Prostate gland (tissue), 2 donors: ENCODE results near the gene PSMC6.

Experiments used
- POLR2A ChIP-seq: fragments of 450-650 bp; IDR thresholded peaks from one replicate; pipeline ENCODE4 v1.6.1; 2016; ENCODE audit warnings: antibody characterized with exemption, mild to moderate bottlenecking
- POLR2AphosphoS5 ChIP-seq: sonication (generic); formaldehyde crosslinking; IDR thresholded peaks from one replicate; pipeline ENCODE4 v1.6.1; 2017; ENCODE audit warnings: antibody characterized with exemption
- TF ChIP-seq, protein P1 (sequence below), 4 experiments: fragments of 200-600 bp in 2 of 4; fragments of 450-650 bp in 2 of 4; sonication (generic) in 2 of 4; IDR thresholded peaks; 1 replicate in 3 of 4; 2 replicates in 1 of 4; pipeline ENCODE4 v1.5.1; 2016 to 2019; ENCODE audit warnings: antibody characterized with exemption in 4 of 4, mild to moderate bottlenecking in 2 of 4, moderate library complexity in 2 of 4

DNA sequence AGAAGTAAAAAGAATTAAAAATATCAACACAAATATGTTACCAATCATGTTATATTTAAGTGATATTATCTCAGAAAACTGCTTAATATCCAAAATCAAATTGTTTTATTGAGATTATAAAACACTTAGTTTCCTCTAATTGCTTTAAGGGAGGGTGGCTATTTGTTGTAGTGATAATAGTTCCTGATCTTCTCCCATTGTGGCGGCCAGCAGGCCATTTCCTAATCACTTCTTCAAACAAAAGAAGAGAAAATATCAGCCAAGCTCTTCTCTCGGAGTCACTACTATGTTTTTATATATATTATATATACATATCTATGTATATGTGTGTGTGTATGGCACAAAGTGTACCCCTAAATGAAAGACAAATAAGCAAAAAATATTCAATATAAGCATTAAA lies 43.1 kb upstream of the PSMC6 start:
- TF ChIP-seq, protein P1, sequence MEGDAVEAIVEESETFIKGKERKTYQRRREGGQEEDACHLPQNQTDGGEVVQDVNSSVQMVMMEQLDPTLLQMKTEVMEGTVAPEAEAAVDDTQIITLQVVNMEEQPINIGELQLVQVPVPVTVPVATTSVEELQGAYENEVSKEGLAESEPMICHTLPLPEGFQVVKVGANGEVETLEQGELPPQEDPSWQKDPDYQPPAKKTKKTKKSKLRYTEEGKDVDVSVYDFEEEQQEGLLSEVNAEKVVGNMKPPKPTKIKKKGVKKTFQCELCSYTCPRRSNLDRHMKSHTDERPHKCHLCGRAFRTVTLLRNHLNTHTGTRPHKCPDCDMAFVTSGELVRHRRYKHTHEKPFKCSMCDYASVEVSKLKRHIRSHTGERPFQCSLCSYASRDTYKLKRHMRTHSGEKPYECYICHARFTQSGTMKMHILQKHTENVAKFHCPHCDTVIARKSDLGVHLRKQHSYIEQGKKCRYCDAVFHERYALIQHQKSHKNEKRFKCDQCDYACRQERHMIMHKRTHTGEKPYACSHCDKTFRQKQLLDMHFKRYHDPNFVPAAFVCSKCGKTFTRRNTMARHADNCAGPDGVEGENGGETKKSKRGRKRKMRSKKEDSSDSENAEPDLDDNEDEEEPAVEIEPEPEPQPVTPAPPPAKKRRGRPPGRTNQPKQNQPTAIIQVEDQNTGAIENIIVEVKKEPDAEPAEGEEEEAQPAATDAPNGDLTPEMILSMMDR (IDR thresholded peaks at IDR 0.05): no peak
- TF ChIP-seq POLR2A (no peak), POLR2AphosphoS5 (no peak)
